Upper lobe of left lung (tissue), 6 donors: Measurements from ENCODE around the gene LAMTOR2. TPM values are rescaled to one million over a fixed set of nuclear protein-coding genes. Genes with fewer than 3 reads are reported as not detected.

Experiments used
- ATAC-seq, 2 donors: fragments of 200-7000 bp; cut with Tn5 transposase; one replicate each; pipeline ENCODE4 v1.9.1; 2022; ENCODE audit warnings: mild to moderate bottlenecking in 2 of 2, moderate library complexity in 2 of 2; ENCODE audit not compliant: low FRiP score in 2 of 2
- DNase-seq, 2 donors: peaks; one replicate each; pipeline ENCODE4 v3.0.0-alpha.2; 2019 to 2020
- H3K27ac ChIP-seq, 4 donors: fragments of 200-600 bp; sonication (generic); one replicate each; pipeline ENCODE4 v1.5.1; 2016 to 2019
- H3K27me3 ChIP-seq, 4 donors: fragments of 200-600 bp; sonication (generic); one replicate each; pipeline ENCODE4 v1.5.1; 2017 to 2019
- H3K36me3 ChIP-seq, 4 donors: fragments of 200-600 bp; sonication (generic); one replicate each; pipeline ENCODE4 v1.5.1; 2016 to 2019
- H3K4me1 ChIP-seq, 4 donors: fragments of 200-600 bp; sonication (generic); one replicate each; pipeline ENCODE4 v1.5.1; 2018 to 2019
- H3K4me3 ChIP-seq, 4 donors: fragments of 200-600 bp; sonication (generic); one replicate each; pipeline ENCODE4 v1.5.1; 2017 to 2019; ENCODE audit warnings: mild to moderate bottlenecking in 2 of 4, moderate library complexity in 1 of 4
- H3K9me3 ChIP-seq, 4 donors: fragments of 200-600 bp; sonication (generic); one replicate each; pipeline ENCODE4 v1.5.1; 2018 to 2019
- EP300 ChIP-seq, 4 donors: sonication (generic); formaldehyde crosslinking; IDR thresholded peaks; one replicate each; pipeline ENCODE4 v1.5.1; 2017; ENCODE audit warnings: antibody characterized with exemption in 4 of 4, control low read depth in 2 of 4
- POLR2A ChIP-seq, 4 donors: fragments of 450-650 bp; IDR thresholded peaks; one replicate each; pipeline ENCODE4 v1.5.1; 2016 to 2017; ENCODE audit warnings: antibody characterized with exemption in 4 of 4, mild to moderate bottlenecking in 2 of 4
- POLR2AphosphoS5 ChIP-seq, 2 donors: sonication (generic); formaldehyde crosslinking; IDR thresholded peaks; one replicate each; pipeline ENCODE4 v1.5.1; 2017; ENCODE audit warnings: antibody characterized with exemption in 2 of 2
- WGBS, 2 donors: methylation state at CpG; one replicate each; pipeline ENCODE4 v1.1.5; 2017 to 2018; 5-methylcytosine and 5-hydroxymethylcytosine counted together
- total RNA-seq, 6 donors: library from RNA; depleted of rRNA in 4 of 6; stranded (reverse); fragments of >200 nt in 4 of 6; gene quantifications; one replicate each; pipeline versions ENCODE4 v1.1.0 to v1.2.1, GENCODE V29; 2016 to 2021
- TF ChIP-seq, protein P1 (sequence below), 6 experiments: fragments of 450-650 bp in 4 of 6; fragments of 200-600 bp in 2 of 6; sonication (generic) in 2 of 6; IDR thresholded peaks; one replicate each; pipeline ENCODE4 v1.5.1; 2016 to 2019; ENCODE audit warnings: antibody characterized with exemption in 6 of 6
- donor health status: DM: no; HTN: no; CAD: no; lungs with moderate emphysema.
- donor health status: DM: no; HTN: yes; CAD: no; lungs with severe emphysema.

LAMTOR2 gene
- total RNA-seq, 6 donors from 2014 or later = 35.6 to 84.5 (median 68.8) TPM

DNA sequence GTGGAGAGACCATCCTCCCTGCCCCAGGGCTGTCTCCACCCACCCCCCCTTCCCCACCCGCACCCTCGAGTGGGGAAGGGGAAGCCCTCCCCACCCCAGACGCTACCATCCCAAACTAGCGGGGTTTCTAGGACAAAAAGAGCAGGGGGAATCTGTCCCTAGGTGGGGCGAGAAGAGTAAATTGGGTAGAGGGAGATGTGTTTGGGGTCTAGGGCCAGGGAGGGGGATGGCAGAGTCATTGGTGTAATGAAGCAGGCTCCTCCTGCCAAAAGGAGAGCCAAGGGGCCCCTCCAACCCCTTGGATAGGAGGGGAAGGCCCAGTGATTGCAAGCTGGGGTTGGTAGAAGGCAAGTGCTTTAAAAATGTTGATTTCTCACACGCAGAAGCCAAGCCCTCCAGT lies 17.7 kb downstream of the LAMTOR2 start:
- Histone ChIP-seq H3K27me3 (no peaks in the 10 kb centered on the region), H3K4me3 (no peak overlapping the region), H3K27ac (no peak overlapping the region), H3K4me1 (peaks cover 9 to 28% (median 17%) of the 10 kb centered on the region in 4 donors), H3K9me3 (no peaks in the 10 kb centered on the region), H3K36me3 (peaks cover 0 to 6% (median 1%) of the 10 kb centered on the region in 4 donors)
- no peak for TF ChIP-seq POLR2AphosphoS5 (IDR thresholded peaks at IDR 0.05)
- TF ChIP-seq EP300 (IDR thresholded peaks at IDR 0.05) = no peak
- TF ChIP-seq, protein P1, sequence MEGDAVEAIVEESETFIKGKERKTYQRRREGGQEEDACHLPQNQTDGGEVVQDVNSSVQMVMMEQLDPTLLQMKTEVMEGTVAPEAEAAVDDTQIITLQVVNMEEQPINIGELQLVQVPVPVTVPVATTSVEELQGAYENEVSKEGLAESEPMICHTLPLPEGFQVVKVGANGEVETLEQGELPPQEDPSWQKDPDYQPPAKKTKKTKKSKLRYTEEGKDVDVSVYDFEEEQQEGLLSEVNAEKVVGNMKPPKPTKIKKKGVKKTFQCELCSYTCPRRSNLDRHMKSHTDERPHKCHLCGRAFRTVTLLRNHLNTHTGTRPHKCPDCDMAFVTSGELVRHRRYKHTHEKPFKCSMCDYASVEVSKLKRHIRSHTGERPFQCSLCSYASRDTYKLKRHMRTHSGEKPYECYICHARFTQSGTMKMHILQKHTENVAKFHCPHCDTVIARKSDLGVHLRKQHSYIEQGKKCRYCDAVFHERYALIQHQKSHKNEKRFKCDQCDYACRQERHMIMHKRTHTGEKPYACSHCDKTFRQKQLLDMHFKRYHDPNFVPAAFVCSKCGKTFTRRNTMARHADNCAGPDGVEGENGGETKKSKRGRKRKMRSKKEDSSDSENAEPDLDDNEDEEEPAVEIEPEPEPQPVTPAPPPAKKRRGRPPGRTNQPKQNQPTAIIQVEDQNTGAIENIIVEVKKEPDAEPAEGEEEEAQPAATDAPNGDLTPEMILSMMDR (IDR thresholded peaks at IDR 0.05) = no peak
- TF ChIP-seq POLR2A (IDR thresholded peaks at IDR 0.05) = no peak
- no peak for ATAC-seq
- no peak for DNase-seq
- WGBS, 2 donors = 68 to 73% methylated on average over 6 of the region's 6 CpGs

GRCh38 chr1:156073110-156073687 lies 18.6 kb downstream of the LAMTOR2 start:
- Histone ChIP-seq H3K27me3 (no peaks in the 10 kb centered on the region), H3K4me3 (no peak overlapping the region), H3K36me3 (peaks cover 0 to 6% (median 1%) of the 10 kb centered on the region in 4 donors), H3K27ac (no peak overlapping the region), H3K9me3 (no peaks in the 10 kb centered on the region), H3K4me1 (peaks cover 9 to 30% (median 17%) of the 10 kb centered on the region in 4 donors)
- TF ChIP-seq POLR2AphosphoS5 (IDR thresholded peaks at IDR 0.05) (no peak), EP300 (IDR thresholded peaks at IDR 0.05) (no peak), POLR2A (IDR thresholded peaks at IDR 0.05) (no peak)
- TF ChIP-seq, protein P1 (IDR thresholded peaks at IDR 0.05) = no peak
- ATAC-seq (no peak), DNase-seq (no peak)
- 13 to 25% methylated on average over 1 of the region's 1 CpG for WGBS, 2 donors

DNA sequence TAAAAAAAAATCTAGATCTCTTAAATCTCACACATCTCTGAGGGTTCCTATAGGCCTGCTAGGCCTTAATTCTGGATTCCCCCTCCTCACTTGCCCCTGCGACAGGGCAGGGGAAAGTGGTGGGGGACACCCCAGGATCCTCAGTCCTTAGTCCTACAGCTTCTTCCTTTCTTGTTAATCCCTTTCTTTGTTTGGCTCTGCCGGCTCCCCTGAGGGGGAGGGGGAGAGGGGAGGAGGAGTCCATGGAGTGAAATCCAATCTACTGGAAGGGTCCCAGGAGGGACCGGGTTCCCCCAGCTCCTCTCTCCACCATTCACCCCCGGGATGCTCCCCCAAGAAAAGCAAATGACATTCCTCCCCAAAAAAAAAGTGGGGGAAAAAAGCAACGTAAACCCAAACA lies 19.2 kb downstream of the LAMTOR2 start:
- Histone ChIP-seq H3K4me3 (no peak overlapping the region), H3K4me1 (peaks cover 9 to 30% (median 17%) of the 10 kb centered on the region in 4 donors), H3K27me3 (no peaks in the 10 kb centered on the region), H3K27ac (no peak overlapping the region), H3K36me3 (peaks cover 0 to 6% (median under 1%) of the 10 kb centered on the region in 4 donors), H3K9me3 (no peaks in the 10 kb centered on the region)
- DNase-seq (no peak), ATAC-seq (no peak)
- 65 to 68% methylated on average over 5 of the region's 5 CpGs for WGBS, 2 donors
- no peak for TF ChIP-seq POLR2A (IDR thresholded peaks at IDR 0.05)
- TF ChIP-seq, protein P1 (IDR thresholded peaks at IDR 0.05) = no peak
- no peak for TF ChIP-seq POLR2AphosphoS5 (IDR thresholded peaks at IDR 0.05)
- TF ChIP-seq EP300 (IDR thresholded peaks at IDR 0.05) = no peak

DNA sequence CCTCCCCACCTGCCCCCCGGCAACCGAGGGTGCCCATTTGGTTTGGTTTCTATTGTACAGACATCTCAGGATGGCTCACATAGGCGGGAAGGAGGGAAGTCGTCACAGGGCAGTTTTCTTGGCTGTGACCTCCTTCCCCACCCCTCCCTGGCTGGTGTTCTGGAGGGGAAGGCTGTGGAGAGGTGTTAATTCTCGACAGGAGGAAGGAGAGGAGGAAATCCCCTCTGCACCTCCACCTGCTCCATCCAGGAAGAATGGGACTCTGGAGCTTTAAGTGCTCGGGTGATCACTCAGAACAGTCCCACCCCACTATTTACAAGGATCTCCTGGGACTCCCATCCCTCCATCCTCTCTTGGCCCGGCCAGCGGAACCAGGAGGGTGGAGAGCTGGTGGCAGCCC lies 20.1 kb downstream of the LAMTOR2 start:
- Histone ChIP-seq H3K4me1 (peaks cover 9 to 30% (median 17%) of the 10 kb centered on the region in 4 donors), H3K27ac (peak overlapping the region in 1 of 4 donors; percentile 75), H3K36me3 (peaks cover 0 to 4% (median 0%) of the 10 kb centered on the region in 4 donors), H3K27me3 (no peaks in the 10 kb centered on the region), H3K4me3 (no peak overlapping the region), H3K9me3 (no peaks in the 10 kb centered on the region)
- WGBS, 2 donors = 50 to 58% methylated on average over 8 of the region's 8 CpGs
- ATAC-seq = no peak
- TF ChIP-seq POLR2A (IDR thresholded peaks at IDR 0.05) (no peak), EP300 (IDR thresholded peaks at IDR 0.05) (no peak), POLR2AphosphoS5 (IDR thresholded peaks at IDR 0.05) (no peak)
- TF ChIP-seq, protein P1 (IDR thresholded peaks at IDR 0.05) = no peak
- no peak for DNase-seq

- no peak for ATAC-seq
- Histone ChIP-seq H3K27ac (peak overlapping the region in 3 of 4 donors; percentile 8 to 79 (median 75)), H3K4me1 (peaks cover 9 to 30% (median 17%) of the 10 kb centered on the region in 4 donors), H3K36me3 (no peaks in the 10 kb centered on the region), H3K9me3 (no peaks in the 10 kb centered on the region), H3K27me3 (no peaks in the 10 kb centered on the region), H3K4me3 (no peak overlapping the region)
- DNase-seq = no peak
- TF ChIP-seq POLR2A (IDR thresholded peaks at IDR 0.05) = no peak
- TF ChIP-seq POLR2AphosphoS5 (IDR thresholded peaks at IDR 0.05) = no peak
- TF ChIP-seq EP300 (IDR thresholded peaks at IDR 0.05) = no peak
- TF ChIP-seq, protein P1 (IDR thresholded peaks at IDR 0.05) = no peak
- 28 to 41% methylated on average over 3 of the region's 3 CpGs for WGBS, 2 donors
Observed at GRCh38 chr1:156075162-156075561, 20.6 kb downstream of the LAMTOR2 start.
